AG10803 (cell line): ENCODE results near the gene RAD54L.

Experiments
- DNase-seq: peaks from one replicate; pipeline ENCODE4 v3.0.0; 2010; ENCODE audit warnings: low read depth
- H3K4me3 ChIP-seq: 2 replicates; pipeline ENCODE4 v1.5.1; 2011; ENCODE audit warnings: mild to moderate bottlenecking, low read length, control low read depth
- CTCF ChIP-seq: conservative IDR thresholded peaks from 2 replicates; pipeline ENCODE4 v1.5.1; 2011; ENCODE audit warnings: mild to moderate bottlenecking, low read length, control low read depth, inconsistent platforms

Gene RAD54L

GRCh38 chr1:46301808-46302640 lies 54.5 kb downstream of the RAD54L start:
- peak; percentile 68 for DNase-seq
- peak overlapping the region; percentile 92 for H3K4me3 ChIP-seq
- 0 out of 2 replicates have a peak, but pooled peaks have one; percentile 4 for TF ChIP-seq CTCF

- no peak for TF ChIP-seq CTCF
- H3K4me3 ChIP-seq: peak overlapping the region; percentile 92
- DNase-seq: peak; percentile 43
These were observed 55.1 kb downstream of the RAD54L start for GRCh38 chr1:46302641-46303037.

GRCh38 chr1:46303038-46303871 lies 55.7 kb downstream of the RAD54L start, which contains the start of the genes LRRC41 and UQCRH:
TSS of gene LRRC41 (minus strand) at chr1:46303616. CDS start at chr1:46303322, 294 bp downstream.
TSS of gene UQCRH (plus strand) at chr1:46303698. CDS start at chr1:46303767, 69 bp downstream.
- peak within 1 kb of the TSS; percentile 92 for H3K4me3 ChIP-seq
- peak; percentile 99 for DNase-seq
- TF ChIP-seq CTCF: no peak

GRCh38 chr1:46303872-46304326 lies 56.3 kb downstream of the RAD54L start:
- H3K4me3 ChIP-seq: peak overlapping the region; percentile 92
- no peak for DNase-seq
- no peak for TF ChIP-seq CTCF

GRCh38 chr1:46306159-46306530 lies 58.6 kb downstream of the RAD54L start:
- TF ChIP-seq CTCF: no peak
- no peak overlapping the region for H3K4me3 ChIP-seq
- DNase-seq: no peak

- no peak for TF ChIP-seq CTCF
- no peak overlapping the region for H3K4me3 ChIP-seq
- DNase-seq: no peak
These were observed 62.0 kb downstream of the RAD54L start for GRCh38 chr1:46309401-46310159.
